MM.1S (cell line): ENCODE measurements around the gene TARBP1.

Experiments used
- CTCF ChIP-seq: fragments of 300-600 bp; sonication (generic); IDR thresholded peaks from 2 replicates; pipeline ENCODE4 v1.5.1; 2016; ENCODE audit warnings: antibody characterized with exemption, low read length, mixed read lengths
- EZH2phosphoT487 ChIP-seq: fragments of 300-600 bp; sonication (generic); IDR thresholded peaks from 2 replicates; pipeline ENCODE4 v1.6.1; 2018; ENCODE audit warnings: antibody characterized with exemption, low read length

- TF ChIP-seq CTCF = no peak
- TF ChIP-seq EZH2phosphoT487 = no peak
Measured at GRCh38 chr1:234466945-234467344, 12.0 kb downstream of the TARBP1 start.
